Natural killer cell (primary cell): ENCODE results near the gene PRR20A. TPM values are rescaled to one million over a fixed set of nuclear protein-coding genes. Genes with fewer than 3 reads are reported as not detected.
"Not testable (repeated sequence)": the region's sequence is repeated elsewhere in the genome, so short reads cannot be mapped to it uniquely, and the experiment has no call there.

ENCODE experiments used
- ATAC-seq, 3 donors: fragments of 150-1000 bp in 2 of 3; fragments of 200-7000 bp in 1 of 3; cut with Tn5 transposase; 1 replicate in 1 of 3; 2 replicates in 2 of 3; pipeline ENCODE4 v1.10.0; 2021; ENCODE audit warnings: mild to moderate bottlenecking in 2 of 3, moderate library complexity in 2 of 3
- DNase-seq, 2 donors: peaks; one replicate each; pipeline versions ENCODE4 v3.0.0 to v3.0.0-alpha.2; 2013 to 2021; ENCODE audit warnings: mixed read lengths in 1 of 2
- H3K27ac ChIP-seq: one replicate; pipeline ENCODE4 v1.5.1; 2013; ENCODE audit warnings: mild to moderate bottlenecking, low read length
- H3K27me3 ChIP-seq: one replicate; pipeline ENCODE4 v1.6.1; 2013; ENCODE audit warnings: low read length; ENCODE audit not compliant: control insufficient read depth, insufficient read depth
- H3K36me3 ChIP-seq: one replicate; pipeline ENCODE4 v1.6.1; 2013; ENCODE audit warnings: low read length; ENCODE audit not compliant: control insufficient read depth, insufficient read depth
- H3K4me1 ChIP-seq: one replicate; pipeline ENCODE4 v1.6.1; 2013; ENCODE audit warnings: low read length; ENCODE audit not compliant: control insufficient read depth, insufficient read depth
- H3K4me3 ChIP-seq: one replicate; pipeline ENCODE4 v1.5.1; 2013; ENCODE audit warnings: low read length
- H3K9me3 ChIP-seq: one replicate; pipeline ENCODE4 v1.6.1; 2013; ENCODE audit warnings: low read length; ENCODE audit not compliant: control insufficient read depth, insufficient read depth
- H3K27ac Mint-ChIP-seq, 2 donors: one replicate each; pipeline ENCODE4 v1.8.0; 2022; ENCODE audit warnings: mild to moderate bottlenecking in 2 of 2, mixed read lengths in 2 of 2, moderate library complexity in 1 of 2
- H3K27me3 Mint-ChIP-seq, 2 donors: one replicate each; pipeline ENCODE4 v1.8.0; 2022; ENCODE audit warnings: low read depth in 2 of 2, mixed read lengths in 2 of 2
- H3K36me3 Mint-ChIP-seq: one replicate; pipeline ENCODE4 v1.8.0; 2022; ENCODE audit warnings: mixed read lengths
- H3K4me1 Mint-ChIP-seq, 2 donors: one replicate each; pipeline ENCODE4 v1.8.0; 2022; ENCODE audit warnings: mixed read lengths in 2 of 2
- H3K4me3 Mint-ChIP-seq: one replicate; pipeline ENCODE4 v1.8.0; 2022; ENCODE audit warnings: mild to moderate bottlenecking, moderate library complexity, mixed read lengths
- H3K9me3 Mint-ChIP-seq, 2 donors: one replicate each; pipeline ENCODE4 v1.8.0; 2022; ENCODE audit warnings: mixed read lengths in 2 of 2
- WGBS: methylation state at CpG from one replicate; pipeline ENCODE4 v1.1.7; 2013; ENCODE audit warnings: missing lambda C conversion rate; ENCODE audit not compliant: insufficient coverage; 5-methylcytosine and 5-hydroxymethylcytosine counted together
- intact Hi-C: fragments of 100-400 bp; cut with micrococcal nuclease; formaldehyde crosslinking; loops from one replicate; pipeline ENCODE4 v1.14.2; 2022
- total RNA-seq, 4 donors: library from RNA; stranded (reverse); fragments of 120-200 nt in 1 of 4; gene quantifications; one replicate each; pipeline versions ENCODE4 v1.2.3 to v1.2.4, GENCODE V29; 2013 to 2022
- TF ChIP-seq, protein P1 (sequence below): fragments of 200-600 bp; IDR thresholded peaks from one replicate; pipeline ENCODE4 v1.8.0; 2022; ENCODE audit warnings: antibody characterized with exemption

The PRR20A gene
- not detected for total RNA-seq
- total RNA-seq (2013): not detected

DNA sequence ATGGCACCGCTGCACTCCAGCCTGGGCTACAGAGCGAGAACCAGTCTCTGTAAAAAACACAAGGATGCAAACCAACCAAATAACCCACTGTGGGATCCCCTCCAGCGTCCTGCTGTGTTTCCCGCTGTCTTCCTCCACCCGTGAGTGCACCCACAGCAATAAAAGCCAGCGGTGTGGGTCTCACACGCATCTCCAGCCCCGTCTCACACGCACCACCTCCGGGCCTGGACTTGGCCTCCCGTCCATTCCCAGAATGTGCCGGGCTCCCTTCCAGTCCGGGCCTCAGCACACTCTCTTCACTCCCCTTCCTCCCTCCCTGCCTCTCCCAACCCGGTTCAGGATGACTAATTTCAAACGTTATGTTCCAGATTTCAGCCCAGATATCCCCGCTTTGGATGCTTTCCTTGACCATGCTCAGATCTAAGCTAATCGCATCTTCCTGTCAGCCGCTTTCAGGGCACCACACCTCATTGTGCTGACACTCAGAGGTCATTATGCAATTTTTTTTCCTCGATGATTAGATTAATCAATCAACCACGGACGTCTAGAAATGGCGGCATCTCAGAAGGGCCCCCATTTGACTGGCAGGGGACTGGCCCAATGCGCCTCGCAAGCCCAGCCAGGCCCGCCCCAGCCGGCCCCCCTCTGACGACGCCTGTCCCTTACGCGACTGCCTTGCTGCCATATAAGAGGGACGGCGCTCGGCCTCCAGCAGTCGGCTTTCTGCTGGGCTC lies at the start of gene PRR20A:
TSS of gene PRR20A (plus strand) at position 684 of the 734 bp plus-strand sequence. CDS start 387 bp downstream, outside the sequence.
- H3K36me3 ChIP-seq, H3K27me3 Mint-ChIP-seq, ATAC-seq, H3K4me3 ChIP-seq, DNase-seq, H3K9me3 Mint-ChIP-seq, H3K4me1 Mint-ChIP-seq, H3K4me3 Mint-ChIP-seq, H3K4me1 ChIP-seq, H3K27me3 ChIP-seq, H3K36me3 Mint-ChIP-seq, intact Hi-C loops, H3K27ac Mint-ChIP-seq, H3K27ac ChIP-seq, H3K9me3 ChIP-seq: not testable (repeated sequence)
- WGBS: 92% methylated on average over 11 of the region's 34 CpGs

DNA sequence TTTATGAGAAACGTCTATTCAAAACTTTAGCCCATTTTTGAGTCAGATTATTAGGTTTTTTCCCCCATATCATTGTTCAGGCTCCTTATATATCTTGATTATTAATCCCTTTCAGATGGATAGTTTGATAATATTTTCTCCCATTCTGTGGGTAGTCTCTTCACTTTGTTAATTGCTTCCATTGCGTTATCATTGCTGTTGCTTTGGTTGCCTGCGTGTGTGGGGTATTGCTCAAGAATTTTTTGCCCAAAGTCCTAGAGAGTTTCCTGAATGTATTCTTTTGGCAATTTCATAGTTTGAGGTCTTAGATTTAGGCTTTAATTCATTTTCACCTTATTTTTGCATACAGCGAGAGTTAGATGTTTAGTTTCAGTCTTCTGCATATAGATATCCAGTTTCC lies 25.8 kb upstream of the PRR20A start:
- Mint-ChIP-seq H3K9me3 (peaks cover 15 to 32% of the 10 kb centered on the region in 2 donors), H3K4me3 (no peak overlapping the region), H3K27ac (no peak overlapping the region), H3K4me1 (no peaks in the 10 kb centered on the region), H3K27me3 (no peaks in the 10 kb centered on the region), H3K36me3 (peaks cover 14% of the 10 kb centered on the region)
- H3K9me3 ChIP-seq: peaks cover 20% of the 10 kb centered on the region
- TF ChIP-seq, protein P1, sequence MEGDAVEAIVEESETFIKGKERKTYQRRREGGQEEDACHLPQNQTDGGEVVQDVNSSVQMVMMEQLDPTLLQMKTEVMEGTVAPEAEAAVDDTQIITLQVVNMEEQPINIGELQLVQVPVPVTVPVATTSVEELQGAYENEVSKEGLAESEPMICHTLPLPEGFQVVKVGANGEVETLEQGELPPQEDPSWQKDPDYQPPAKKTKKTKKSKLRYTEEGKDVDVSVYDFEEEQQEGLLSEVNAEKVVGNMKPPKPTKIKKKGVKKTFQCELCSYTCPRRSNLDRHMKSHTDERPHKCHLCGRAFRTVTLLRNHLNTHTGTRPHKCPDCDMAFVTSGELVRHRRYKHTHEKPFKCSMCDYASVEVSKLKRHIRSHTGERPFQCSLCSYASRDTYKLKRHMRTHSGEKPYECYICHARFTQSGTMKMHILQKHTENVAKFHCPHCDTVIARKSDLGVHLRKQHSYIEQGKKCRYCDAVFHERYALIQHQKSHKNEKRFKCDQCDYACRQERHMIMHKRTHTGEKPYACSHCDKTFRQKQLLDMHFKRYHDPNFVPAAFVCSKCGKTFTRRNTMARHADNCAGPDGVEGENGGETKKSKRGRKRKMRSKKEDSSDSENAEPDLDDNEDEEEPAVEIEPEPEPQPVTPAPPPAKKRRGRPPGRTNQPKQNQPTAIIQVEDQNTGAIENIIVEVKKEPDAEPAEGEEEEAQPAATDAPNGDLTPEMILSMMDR: no peak
- WGBS: 94% methylated on average over 2 of the region's 4 CpGs
- no peak overlapping the region for H3K4me3 ChIP-seq
- H3K4me1 ChIP-seq: no peaks in the 10 kb centered on the region
- no peak overlapping the region for H3K27ac ChIP-seq
- H3K36me3 ChIP-seq: no peaks in the 10 kb centered on the region
- no peak for DNase-seq
- no peak for ATAC-seq
- H3K27me3 ChIP-seq: no peaks in the 10 kb centered on the region
- intact Hi-C loops: no loop called here

DNA sequence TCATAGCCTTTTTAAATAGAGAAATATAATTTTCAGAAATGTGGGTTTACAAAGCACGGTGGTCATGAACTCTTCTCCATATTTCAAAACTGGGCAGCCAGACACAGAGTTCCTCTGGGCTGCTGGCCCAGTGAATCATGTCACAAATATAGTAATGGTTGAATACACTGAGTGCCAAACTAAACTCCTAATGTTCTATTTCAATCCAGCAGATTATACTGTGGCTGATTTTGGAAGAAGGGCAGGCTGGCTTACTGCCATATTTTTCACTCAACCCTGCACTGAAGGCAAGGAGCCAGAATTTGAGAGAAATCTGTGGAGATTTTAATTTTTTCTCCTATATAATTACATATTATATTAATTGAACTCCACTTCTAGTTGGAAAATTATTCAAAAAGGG lies 17.0 kb upstream of the PRR20A start:
- DNase-seq (no peak), ATAC-seq (no peak)
- H3K4me1 ChIP-seq: no peaks in the 10 kb centered on the region
- Mint-ChIP-seq H3K27ac (no peak overlapping the region), H3K9me3 (peaks cover 10 to 12% of the 10 kb centered on the region in 2 donors), H3K4me1 (no peaks in the 10 kb centered on the region), H3K4me3 (no peak overlapping the region), H3K27me3 (no peaks in the 10 kb centered on the region), H3K36me3 (no peaks in the 10 kb centered on the region)
- intact Hi-C loops: no loop called here
- no peak overlapping the region for H3K27ac ChIP-seq
- no peak overlapping the region for H3K4me3 ChIP-seq
- TF ChIP-seq, protein P1: no peak
- WGBS: 78% methylated on average over 1 of the region's 1 CpG
- H3K36me3 ChIP-seq: no peaks in the 10 kb centered on the region
- H3K9me3 ChIP-seq: peaks cover 10% of the 10 kb centered on the region
- H3K27me3 ChIP-seq: no peaks in the 10 kb centered on the region

DNA sequence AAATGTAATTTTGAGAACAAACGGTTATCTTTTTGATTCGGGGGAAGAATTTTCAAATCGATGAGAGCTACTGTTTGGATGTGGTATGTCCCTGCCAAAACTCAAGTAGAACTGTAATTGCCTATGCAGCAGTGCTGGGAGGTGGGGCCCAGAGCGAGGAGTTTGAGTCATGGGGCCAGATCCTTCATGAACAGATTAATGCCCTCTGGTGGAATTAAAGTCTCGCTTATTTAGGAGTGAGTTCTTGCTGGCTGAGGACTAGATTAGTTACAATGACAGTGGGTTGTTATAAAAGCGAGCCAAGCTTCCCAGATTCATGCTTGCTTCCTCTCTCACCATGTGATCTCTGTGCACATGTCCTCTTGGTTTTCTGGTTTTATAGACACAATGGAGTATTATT lies 11.8 kb upstream of the PRR20A start:
- H3K36me3 Mint-ChIP-seq: no peaks in the 10 kb centered on the region
- WGBS: 81% methylated on average over 6 of the region's 6 CpGs
- Histone ChIP-seq H3K4me3 (no peak overlapping the region), H3K27ac (no peak overlapping the region), H3K4me1 (no peaks in the 10 kb centered on the region), H3K36me3 (no peaks in the 10 kb centered on the region), H3K9me3 (no peaks in the 10 kb centered on the region), H3K27me3 (no peaks in the 10 kb centered on the region)
- H3K9me3 Mint-ChIP-seq: peaks cover 12 to 13% of the 10 kb centered on the region in 2 donors
- no peak overlapping the region for H3K4me3 Mint-ChIP-seq
- DNase-seq (no peak), ATAC-seq (no peak)
- no peaks in the 10 kb centered on the region for H3K4me1 Mint-ChIP-seq
- no peaks in the 10 kb centered on the region for H3K27me3 Mint-ChIP-seq
- H3K27ac Mint-ChIP-seq: no peak overlapping the region
- TF ChIP-seq, protein P1: no peak
- intact Hi-C loops: no loop called here
